ENCODE data around the gene GUCY2F.

- TF ChIP-seq POLR2AphosphoS5 (IDR thresholded peaks at IDR 0.05; ENCODE audit: low read depth, low read length) (no peak), POLR2A (IDR thresholded peaks at IDR 0.05; ENCODE audit: low read depth, low read length) (no peak), TAF1 (IDR thresholded peaks at IDR 0.05; ENCODE audit: low read depth, low read length) (no peak), SPI1 (IDR thresholded peaks at IDR 0.05; ENCODE audit: low read depth, low read length) (no peak), PAX5 (IDR thresholded peaks at IDR 0.05; ENCODE audit: insufficient read depth, low read length, severe bottlenecking) (no peak)
Measured at GRCh38 chrX:109372291-109372690, 109.6 kb downstream of the GUCY2F start.
